ENCODE data around the gene MSN. TPM values are rescaled to one million over a fixed set of nuclear protein-coding genes. Genes with fewer than 3 reads are reported as not detected.

Gene MSN
- total and polyA plus RNA-seq, 10 of the 15 experiments (the other 5 are each of a cell fraction or from before 2014, with no cell fraction given), result 93.8 to 432 (median 270) TPM

DNA sequence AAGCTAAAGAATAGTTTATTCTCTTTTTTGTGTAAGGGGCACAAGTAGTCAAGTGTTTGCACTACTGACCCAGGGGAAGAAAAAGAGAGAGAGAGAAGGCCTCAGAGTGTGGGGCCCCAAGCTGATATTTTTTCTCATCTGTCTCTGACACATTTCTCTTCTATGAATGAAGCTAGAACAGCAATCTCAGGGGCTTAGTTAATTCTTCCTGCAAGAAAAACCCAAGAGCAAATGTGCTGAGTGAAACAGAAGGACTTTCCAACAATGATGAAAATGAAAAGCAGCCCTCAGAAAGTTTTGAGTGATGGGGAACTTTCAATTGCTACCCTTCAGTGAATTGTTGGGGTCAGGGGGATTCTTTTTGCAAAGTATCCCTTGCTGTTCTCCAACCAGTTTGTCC, 9.2 kb upstream of the MSN start:
- ChIA-PET SMC1A (ENCODE audit: uncharacterized antibody, unreplicated experiment) (interaction anchor here (0.7 to 2.0 kb wide), 9 partner anchors 9 to 120 kb away, joined by 3 to 6 read pairs (median 4); partner anchors contain the start of gene MSN), POLR2A (no interaction called here), RAD21 (ENCODE audit: unreplicated experiment) (interaction anchor here (0.6 to 1.1 kb wide), 3 partner anchors 10 to 71 kb away, joined by 3 read pairs; no protein-coding TSS in a partner anchor), CTCF (interaction anchor here (0.7 to 1.1 kb wide), 3 partner anchors 45 to 174 kb away, joined by 3 read pairs; no protein-coding TSS in a partner anchor)
- Histone ChIP-seq H3K27me3 (replicated peaks in 1 of 2; ENCODE audit: control insufficient read depth in 2 of 2, insufficient read depth in 2 of 2, low read length in 1 of 2) (no peaks in the 10 kb centered on the region), H3K79me2 (ENCODE audit: control insufficient read depth, insufficient read depth, low read length) (no peaks in the 10 kb centered on the region), H3K9ac (ENCODE audit: control insufficient read depth, insufficient read depth, low read length) (no peak overlapping the region), H4K20me1 (ENCODE audit: control insufficient read depth, insufficient read depth) (no peaks in the 10 kb centered on the region), H3K27ac (ENCODE audit: control insufficient read depth, insufficient read depth) (peak overlapping the region; percentile 12; the same call in 1 of the 2 replicates), H2AFZ (ENCODE audit: control insufficient read depth, low read depth, low read length) (no peak overlapping the region), H3K4me1 (ENCODE audit: control insufficient read depth, insufficient read depth, low read length) (no peaks in the 10 kb centered on the region; the same call in 1 of the 2 replicates), H3K36me3 (ENCODE audit: control insufficient read depth in 2 of 2, insufficient read depth in 2 of 2, low read length in 1 of 2) (no peaks in the 10 kb centered on the region), H3K4me3 (no peak overlapping the region), H3K4me2 (ENCODE audit: control insufficient read depth, insufficient read depth) (no peak overlapping the region), H3K9me3 (replicated peaks; ENCODE audit: control insufficient read depth, insufficient read depth, low read length) (no peaks in the 10 kb centered on the region; the same call in 2 of the 3 replicates)
- peak; percentile 68 for ATAC-seq
- no peak for TF ChIP-seq NRF1 (conservative IDR thresholded peaks at IDR 0.05; ENCODE audit: low read depth, low read length)
- TF ChIP-seq, protein P1, sequence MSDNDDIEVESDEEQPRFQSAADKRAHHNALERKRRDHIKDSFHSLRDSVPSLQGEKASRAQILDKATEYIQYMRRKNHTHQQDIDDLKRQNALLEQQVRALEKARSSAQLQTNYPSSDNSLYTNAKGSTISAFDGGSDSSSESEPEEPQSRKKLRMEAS (IDR thresholded peaks at IDR 0.05; ENCODE audit: low read depth, low read length), result no peak
- TF ChIP-seq KAT2A (conservative IDR thresholded peaks at IDR 0.05; ENCODE audit: control insufficient read depth, low read depth, low read length), result no peak
- TF ChIP-seq JUNB (IDR thresholded peaks at IDR 0.05), result peak; percentile 21; the same call in 1 of the 2 replicates
- in situ Hi-C loops (cut with MboI), result no loop called here
- intact Hi-C loops (cut with micrococcal nuclease; ENCODE audit: unreplicated experiment), result no loop called here
- no peak for FAIRE-seq
- no peak for DNase-seq (ENCODE audit: low read depth, low spot score)
- no TSS peak for BruUV-seq (replicated peaks)

DNA sequence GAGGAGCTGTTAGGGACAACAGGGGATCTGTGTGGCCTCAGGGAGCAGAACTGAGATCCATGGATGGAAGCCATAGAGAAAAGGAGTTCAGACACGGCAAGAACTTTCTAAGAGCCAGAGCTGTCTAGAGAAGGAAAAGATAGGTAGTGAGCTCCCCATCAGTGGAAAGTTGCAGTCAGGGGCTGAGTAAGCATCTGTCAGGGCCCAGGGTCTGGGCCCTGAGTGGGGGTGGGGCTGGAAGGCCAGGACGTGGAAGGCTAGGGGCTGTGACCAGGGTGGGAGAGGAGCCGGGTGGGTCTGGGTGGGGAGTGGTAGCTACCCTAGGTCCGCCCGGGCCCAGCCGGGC, 324 bp upstream of the MSN start:
- POLR2A ChIA-PET, result interaction anchor here (0.7 to 3.2 kb wide), 4 partner anchors 31 to 71 kb away, joined by 3 to 17 read pairs (median 6); no protein-coding TSS in a partner anchor
- Histone ChIP-seq H3K4me3 (0 out of 2 replicates have a peak overlapping the region, but pooled peaks have one; percentile 24), H3K9me3 (replicated peaks; ENCODE audit: control insufficient read depth, insufficient read depth, low read length) (no peaks in the 10 kb centered on the region; the same call in 1 of the 3 replicates), H3K36me3 (ENCODE audit: control insufficient read depth in 2 of 2, insufficient read depth in 2 of 2, low read length in 1 of 2) (0 out of 4 replicates have a peak, but pooled peaks cover 0 to 2% of the 10 kb centered on the region in 2 experiments), H3K4me1 (ENCODE audit: control insufficient read depth, insufficient read depth, low read length) (peaks cover 4% of the 10 kb centered on the region; the same call in 1 of the 2 replicates), H3K27me3 (replicated peaks in 1 of 2; ENCODE audit: control insufficient read depth in 2 of 2, insufficient read depth in 2 of 2, low read length in 1 of 2) (no peaks in the 10 kb centered on the region), H2AFZ (ENCODE audit: control insufficient read depth, low read depth, low read length) (peak overlapping the region; percentile 33), H4K20me1 (ENCODE audit: control insufficient read depth, insufficient read depth) (no peaks in the 10 kb centered on the region), H3K79me2 (ENCODE audit: control insufficient read depth, insufficient read depth, low read length) (peaks cover 43% of the 10 kb centered on the region), H3K4me2 (ENCODE audit: control insufficient read depth, insufficient read depth) (peak overlapping the region; percentile 44; the same call in 1 of the 2 replicates), H3K9ac (ENCODE audit: control insufficient read depth, insufficient read depth, low read length) (peak overlapping the region; percentile 35; the same call in 1 of the 2 replicates), H3K27ac (ENCODE audit: control insufficient read depth, insufficient read depth) (peak overlapping the region; percentile 83)
- intact Hi-C loops (cut with micrococcal nuclease; ENCODE audit: unreplicated experiment), result loop anchor here (1.0 to 5.0 kb wide), 2 partner anchors 35 to 72 kb away; no protein-coding TSS in a partner anchor
- in situ Hi-C loops (cut with MboI), result no loop called here
- no CpG with 5 or more reads among the region's 6 CpGs for WGBS (ENCODE audit: insufficient coverage, insufficient replicate concordance, low lambda C conversion rate, missing lambda C conversion rate)
- no peak for ATAC-seq
- SMC1A ChIA-PET (ENCODE audit: uncharacterized antibody, unreplicated experiment), result interaction anchor here (0.9 to 9.3 kb wide), 7 partner anchors 9 to 70 kb away, joined by 3 to 112 read pairs (median 3); no protein-coding TSS in a partner anchor
- no peak for DNase-seq (ENCODE audit: low read depth, low spot score)
- CTCF ChIA-PET, result interaction anchor here (1.0 to 2.1 kb wide), 3 partner anchors 36 to 71 kb away, joined by 3 to 8 read pairs (median 3); no protein-coding TSS in a partner anchor
- no peak for FAIRE-seq
- TF ChIP-seq, protein P2, sequence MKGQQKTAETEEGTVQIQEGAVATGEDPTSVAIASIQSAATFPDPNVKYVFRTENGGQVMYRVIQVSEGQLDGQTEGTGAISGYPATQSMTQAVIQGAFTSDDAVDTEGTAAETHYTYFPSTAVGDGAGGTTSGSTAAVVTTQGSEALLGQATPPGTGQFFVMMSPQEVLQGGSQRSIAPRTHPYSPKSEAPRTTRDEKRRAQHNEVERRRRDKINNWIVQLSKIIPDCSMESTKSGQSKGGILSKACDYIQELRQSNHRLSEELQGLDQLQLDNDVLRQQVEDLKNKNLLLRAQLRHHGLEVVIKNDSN (IDR thresholded peaks at IDR 0.05; ENCODE audit: borderline replicate concordance, extremely low read length, insufficient read depth, low read depth, low read length), result peak; percentile 49
- TF ChIP-seq SUPT20H (IDR thresholded peaks at IDR 0.05; ENCODE audit: borderline replicate concordance, control insufficient read depth, low read depth, low read length), result no peak
- RAD21 ChIA-PET (ENCODE audit: unreplicated experiment), result interaction anchor here (0.7 to 9.8 kb wide), 6 partner anchors 21 to 334 kb away, joined by 3 to 109 read pairs (median 6); no protein-coding TSS in a partner anchor
- no TSS peak for BruUV-seq (replicated peaks)

All from GM12878 (cell line).